ENCODE results near the gene MTUS2. TPM values are rescaled to one million over a fixed set of nuclear protein-coding genes. Genes with fewer than 3 reads are reported as not detected.
"Not testable (repeated sequence)": the region's sequence is repeated elsewhere in the genome, so short reads cannot be mapped to it uniquely, and the experiment has no call there.

The MTUS2 gene
- total RNA-seq, 1 experiment from 2014 or later, result not detected

DNA sequence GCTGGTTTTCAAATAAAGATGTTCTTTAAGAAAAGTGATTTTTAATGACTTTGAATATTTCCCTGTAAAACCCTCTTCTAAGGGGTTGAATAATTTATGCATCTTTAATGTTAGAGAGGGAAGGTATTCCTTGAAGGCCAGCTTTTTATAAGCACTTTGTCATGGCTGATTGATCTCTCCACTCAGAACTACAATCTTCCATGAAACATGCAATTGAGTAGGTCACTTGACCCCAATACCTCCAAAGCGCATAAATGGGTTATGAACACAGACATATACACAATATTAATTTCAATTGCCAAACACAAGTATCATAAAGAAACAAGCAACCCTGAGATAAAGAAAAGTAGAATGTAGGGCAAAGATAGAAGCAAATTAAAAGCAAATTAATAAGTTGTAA, 359.9 kb downstream of the MTUS2 start:
- Histone ChIP-seq H3K9me3 (no peaks in the 10 kb centered on the region), H3K36me3 (no peaks in the 10 kb centered on the region)

DNA sequence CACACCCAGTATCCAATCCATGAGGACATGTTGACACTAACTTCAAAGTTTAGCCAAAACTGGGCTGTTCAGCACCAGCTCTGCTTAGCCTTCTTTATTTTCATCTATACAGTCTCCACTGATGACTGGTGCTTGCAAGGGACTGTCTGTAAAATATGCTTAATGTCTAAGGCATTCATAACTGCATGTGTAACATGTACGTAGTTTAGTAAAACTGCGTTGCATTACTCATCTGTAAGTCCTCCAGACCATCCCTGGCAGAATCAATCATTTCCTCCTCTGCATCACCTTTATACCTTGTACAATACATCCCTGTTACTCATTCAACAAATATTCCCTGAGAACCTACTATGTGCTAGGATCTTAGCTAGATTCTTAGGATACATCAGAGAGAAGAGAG, 362.1 kb downstream of the MTUS2 start:
- no peak overlapping the region for H3K4me3 ChIP-seq
- no peaks in the 10 kb centered on the region for H3K27me3 ChIP-seq
- no peaks in the 10 kb centered on the region for H3K36me3 ChIP-seq
- no peak for DNase-seq
- H3K9me3 ChIP-seq, result no peaks in the 10 kb centered on the region

More for the DNA sequence above, 359.9 kb downstream of the MTUS2 start:
- Histone ChIP-seq H3K27me3 (no peaks in the 10 kb centered on the region), H3K4me3 (no peak overlapping the region)
- no peak for DNase-seq

DNA sequence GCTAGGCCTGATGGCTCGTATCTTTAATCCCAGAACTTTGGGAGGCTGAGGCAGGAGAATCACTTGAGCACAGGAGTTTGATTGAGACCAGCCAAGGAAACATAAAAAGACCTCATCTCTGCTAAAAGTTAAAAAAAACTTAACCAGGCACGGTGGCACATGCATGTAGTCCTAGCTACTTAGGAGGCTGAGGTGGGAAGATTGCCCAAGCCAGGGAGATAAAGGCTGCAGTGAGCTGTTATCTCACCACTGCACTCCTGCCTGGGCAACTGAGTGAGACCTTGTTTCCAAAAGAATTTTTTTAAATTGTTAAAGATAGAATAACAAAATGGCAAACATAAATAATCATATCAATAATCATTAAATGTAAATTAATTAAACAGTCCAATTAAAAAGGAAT, 365.8 kb downstream of the MTUS2 start:
- no peaks in the 10 kb centered on the region for H3K27me3 ChIP-seq
- H3K36me3 ChIP-seq, result no peaks in the 10 kb centered on the region
- DNase-seq, result no peak
- no peaks in the 10 kb centered on the region for H3K9me3 ChIP-seq
- H3K4me3 ChIP-seq, result no peak overlapping the region

DNA sequence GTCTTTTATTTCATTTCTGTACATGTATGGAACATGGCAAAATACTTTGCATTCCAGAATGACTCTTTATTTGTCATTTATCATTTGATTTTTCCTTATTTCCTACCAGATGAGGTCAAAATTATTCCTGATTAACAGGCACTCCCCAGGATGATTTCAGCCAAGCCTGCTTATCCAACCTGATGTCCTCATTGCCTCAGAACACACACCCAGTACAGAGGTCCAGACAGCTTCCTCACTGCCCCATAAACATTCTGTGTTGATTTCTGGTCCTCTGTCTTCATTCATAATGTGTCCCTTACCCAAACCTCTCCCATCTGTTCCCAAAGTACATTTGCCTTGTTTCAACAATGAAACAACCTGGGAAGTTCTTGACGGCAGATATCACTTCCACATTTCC, 367.4 kb downstream of the MTUS2 start:
- H3K36me3 ChIP-seq, result no peaks in the 10 kb centered on the region
- no peaks in the 10 kb centered on the region for H3K27me3 ChIP-seq
- no peak for DNase-seq
- H3K4me3 ChIP-seq, result no peak overlapping the region
- H3K9me3 ChIP-seq, result no peaks in the 10 kb centered on the region

DNA sequence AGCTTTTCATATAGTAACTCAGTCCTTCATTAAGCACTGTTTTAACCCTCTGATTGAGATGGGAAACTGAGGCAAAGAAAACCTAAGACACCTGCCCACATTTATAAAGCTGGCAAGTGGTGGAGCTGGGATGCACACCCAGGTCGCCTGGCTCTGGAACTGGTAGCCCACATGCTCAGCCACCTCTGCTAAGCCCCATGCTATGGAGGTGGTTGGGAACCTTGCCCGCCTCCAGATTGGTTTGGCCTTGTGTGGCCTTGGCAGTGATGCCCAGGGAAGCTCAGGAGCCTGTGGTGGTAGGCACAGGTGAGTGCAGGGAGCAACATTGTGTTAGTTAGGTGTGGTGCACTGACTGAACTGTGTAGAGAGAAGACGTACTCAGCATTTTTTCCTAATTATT, 370.2 kb downstream of the MTUS2 start:
- Histone ChIP-seq H3K9me3 (no peaks in the 10 kb centered on the region), H3K27me3 (no peaks in the 10 kb centered on the region), H3K4me3 (no peak overlapping the region), H3K36me3 (no peaks in the 10 kb centered on the region)
- no peak for DNase-seq

DNA sequence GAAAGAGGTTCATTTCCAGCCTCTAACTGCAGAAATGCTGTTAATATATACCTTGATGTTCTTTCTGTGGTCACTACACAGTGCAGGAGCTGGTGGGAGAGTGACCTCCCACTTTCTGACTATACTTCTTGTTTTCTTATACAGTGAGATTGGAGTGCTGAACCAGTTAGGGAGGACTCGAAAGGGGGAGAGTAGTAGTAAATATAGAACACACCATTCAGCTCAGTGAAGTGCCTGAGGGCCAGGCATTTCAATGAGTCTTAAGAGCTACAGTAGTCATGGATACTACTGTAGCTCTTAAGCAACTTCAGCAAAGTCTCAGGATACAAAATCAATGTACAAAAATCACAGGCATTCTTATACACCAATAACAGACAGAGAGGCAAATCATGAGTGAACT, 372.9 kb downstream of the MTUS2 start:
- Histone ChIP-seq H3K4me3 (no peak overlapping the region), H3K27me3 (no peaks in the 10 kb centered on the region), H3K9me3 (no peaks in the 10 kb centered on the region), H3K36me3 (no peaks in the 10 kb centered on the region)
- no peak for DNase-seq

DNA sequence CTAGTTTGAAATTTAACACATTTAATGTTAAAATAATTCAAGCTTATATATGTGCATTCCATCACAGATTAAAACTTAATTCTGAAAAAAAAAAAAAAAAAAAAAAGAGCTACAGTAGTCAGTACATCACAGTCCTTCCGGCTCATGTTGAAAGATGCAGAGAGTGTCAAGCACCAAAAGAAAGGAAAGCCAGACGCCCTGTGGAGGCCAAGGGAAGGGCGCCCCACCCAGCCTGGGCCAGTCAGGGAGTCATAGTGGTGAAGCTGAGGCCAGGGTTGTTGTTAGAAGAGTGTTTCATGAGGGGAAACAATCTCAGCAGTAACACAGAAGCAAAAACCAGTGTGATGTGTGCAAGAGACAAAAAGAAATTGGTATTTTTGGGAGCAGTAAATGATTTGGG, 375.3 kb downstream of the MTUS2 start:
- H3K27me3 ChIP-seq, result no peaks in the 10 kb centered on the region
- no peak overlapping the region for H3K4me3 ChIP-seq
- H3K9me3 ChIP-seq, result no peaks in the 10 kb centered on the region
- H3K36me3 ChIP-seq, result no peaks in the 10 kb centered on the region
- no peak for DNase-seq

DNA sequence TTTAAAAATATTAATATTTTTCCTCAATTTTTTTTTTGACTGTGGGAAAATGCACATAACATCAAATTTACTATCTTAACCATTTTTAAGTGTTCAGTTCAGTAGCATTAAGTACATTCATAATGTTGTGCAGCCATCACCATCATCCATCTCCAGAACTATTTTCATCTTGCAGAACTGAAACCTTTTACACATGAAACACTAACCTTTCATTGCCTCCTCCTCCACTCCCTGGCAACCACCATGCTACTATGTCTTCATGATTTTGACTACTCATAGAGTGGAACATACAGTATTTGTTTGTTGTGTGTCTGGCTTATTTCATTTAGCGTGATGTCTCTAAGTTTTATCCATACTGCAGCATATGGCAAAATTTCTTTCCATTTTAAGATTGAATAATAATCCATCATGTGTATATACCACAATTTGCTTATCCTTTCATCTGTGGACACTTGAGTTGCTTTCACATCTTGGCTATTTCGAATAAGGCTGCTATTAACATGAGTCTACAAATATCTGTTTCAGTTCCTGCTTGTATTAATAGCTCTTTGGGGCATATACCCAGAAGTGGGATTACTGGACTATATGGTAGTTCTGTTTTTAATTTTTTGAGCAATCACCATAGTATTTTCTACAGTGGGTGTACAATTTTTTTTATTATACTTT, 376.4 kb downstream of the MTUS2 start:
- Histone ChIP-seq H3K4me3 (no peak overlapping the region), H3K36me3 (no peaks in the 10 kb centered on the region), H3K27me3 (no peaks in the 10 kb centered on the region), H3K9me3 (no peaks in the 10 kb centered on the region)
- DNase-seq, result no peak

DNA sequence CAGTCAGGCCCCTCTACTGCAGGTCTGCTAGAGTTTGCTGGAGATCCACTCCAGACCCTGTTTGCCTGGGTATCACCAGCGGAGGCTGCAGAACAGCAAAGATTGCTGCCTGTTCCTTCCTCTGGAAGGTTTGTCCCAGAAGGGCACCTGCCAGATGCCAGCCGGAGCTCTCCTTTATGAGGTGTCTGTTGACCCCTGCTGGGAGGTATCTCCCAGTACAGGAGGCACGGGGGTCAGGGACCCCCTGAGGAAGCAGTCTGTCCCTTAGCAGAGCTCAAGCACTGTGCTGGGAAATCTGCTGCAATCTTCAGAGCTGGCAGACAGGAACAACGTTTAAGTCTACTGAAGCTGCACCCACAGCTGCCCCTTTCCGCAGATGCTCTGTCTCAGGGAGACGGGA, 382.6 kb downstream of the MTUS2 start:
- not testable (repeated sequence) for H3K27me3 ChIP-seq, DNase-seq, H3K9me3 ChIP-seq, H3K4me3 ChIP-seq, H3K36me3 ChIP-seq

DNA sequence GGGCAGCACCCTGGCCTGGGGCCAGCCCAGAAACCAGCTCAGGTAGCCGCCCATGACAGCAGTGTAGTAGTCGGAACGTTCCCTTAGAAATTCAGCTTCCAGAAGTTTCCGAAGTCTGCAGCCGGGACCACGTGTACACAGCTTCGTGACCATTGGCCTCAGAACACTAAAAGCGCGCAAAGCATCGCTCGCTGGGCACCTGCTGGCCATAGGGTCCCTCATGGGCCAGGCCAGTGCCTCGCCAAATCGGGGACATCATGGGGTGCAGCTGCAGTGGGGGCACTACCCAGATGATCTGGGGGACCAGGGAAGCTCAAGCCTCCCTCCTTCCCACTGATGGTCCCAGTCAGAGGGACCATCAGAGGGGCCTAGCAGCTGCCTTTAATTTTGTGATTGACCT, 384.5 kb downstream of the MTUS2 start:
- no peak for DNase-seq
- Histone ChIP-seq H3K9me3 (no peaks in the 10 kb centered on the region), H3K4me3 (no peak overlapping the region), H3K36me3 (no peaks in the 10 kb centered on the region), H3K27me3 (no peaks in the 10 kb centered on the region)

DNA sequence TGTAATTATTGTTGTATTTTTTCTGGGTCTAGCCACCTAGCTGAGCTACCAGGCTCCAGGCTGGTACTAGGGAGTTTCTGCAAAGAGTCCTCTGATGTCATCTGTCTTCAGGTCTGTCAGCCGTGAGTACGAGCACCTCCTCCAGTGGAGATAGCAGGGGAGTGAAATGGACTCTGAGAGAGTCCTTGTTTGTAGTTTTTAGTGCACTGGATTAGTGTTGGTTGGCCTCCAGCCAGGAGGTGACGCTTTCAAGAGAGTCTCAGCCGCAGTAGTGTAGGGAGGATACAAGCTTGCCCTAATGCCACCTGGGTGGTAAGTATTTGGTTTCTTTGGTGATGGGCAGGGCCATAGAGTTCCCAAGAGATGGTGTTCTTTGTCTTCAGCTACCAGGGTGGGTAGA, 390.5 kb downstream of the MTUS2 start:
- Histone ChIP-seq H3K27me3 (no peaks in the 10 kb centered on the region), H3K36me3 (no peaks in the 10 kb centered on the region), H3K9me3 (no peaks in the 10 kb centered on the region), H3K4me3 (no peak overlapping the region)
- DNase-seq, result no peak

DNA sequence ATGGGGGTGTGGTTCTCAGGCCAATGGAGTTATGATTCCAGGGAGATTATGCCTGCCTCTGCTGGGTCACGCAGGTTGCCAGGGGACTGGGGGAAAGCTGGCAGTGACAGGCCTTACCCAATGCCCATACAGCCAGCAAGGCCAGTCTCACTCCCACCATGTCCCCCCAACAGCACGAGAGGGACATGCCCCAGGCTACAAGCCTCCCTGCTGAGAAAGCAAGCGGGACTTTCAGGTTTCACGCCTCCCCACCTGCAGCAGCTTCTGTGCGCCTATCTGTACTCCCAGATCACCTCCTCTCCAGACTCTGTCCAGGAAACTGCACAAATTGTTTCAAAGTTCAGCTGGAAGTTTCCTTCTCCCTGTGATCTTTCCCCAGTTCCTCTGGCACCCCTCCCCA, 391.0 kb downstream of the MTUS2 start:
- DNase-seq, H3K4me3 ChIP-seq, H3K36me3 ChIP-seq, H3K9me3 ChIP-seq, H3K27me3 ChIP-seq: not testable (repeated sequence)

DNA sequence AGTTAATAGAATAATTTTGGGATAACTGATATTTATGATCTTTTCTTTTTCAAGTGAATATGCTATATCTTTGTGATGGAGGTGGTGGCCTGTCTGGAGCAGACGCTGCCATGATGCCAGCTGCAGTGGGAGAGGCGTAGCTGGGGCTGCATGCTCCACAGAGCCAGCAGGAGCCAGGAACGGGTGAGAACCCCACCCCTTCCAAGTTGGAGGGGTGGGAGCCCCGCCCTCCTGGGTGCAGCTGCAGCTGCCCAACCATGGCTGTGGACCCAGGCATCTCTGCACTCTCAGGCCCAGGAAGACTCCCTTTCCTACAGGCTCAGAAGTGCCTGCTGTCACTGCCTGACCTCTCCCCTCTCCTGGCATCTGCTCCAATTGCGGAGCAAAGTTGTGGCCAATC, 402.3 kb downstream of the MTUS2 start:
- DNase-seq, result no peak
- Histone ChIP-seq H3K27me3 (no peaks in the 10 kb centered on the region; the same call in 1 of the 2 replicates), H3K36me3 (no peaks in the 10 kb centered on the region), H3K4me3 (no peak overlapping the region), H3K9me3 (no peaks in the 10 kb centered on the region)

DNA sequence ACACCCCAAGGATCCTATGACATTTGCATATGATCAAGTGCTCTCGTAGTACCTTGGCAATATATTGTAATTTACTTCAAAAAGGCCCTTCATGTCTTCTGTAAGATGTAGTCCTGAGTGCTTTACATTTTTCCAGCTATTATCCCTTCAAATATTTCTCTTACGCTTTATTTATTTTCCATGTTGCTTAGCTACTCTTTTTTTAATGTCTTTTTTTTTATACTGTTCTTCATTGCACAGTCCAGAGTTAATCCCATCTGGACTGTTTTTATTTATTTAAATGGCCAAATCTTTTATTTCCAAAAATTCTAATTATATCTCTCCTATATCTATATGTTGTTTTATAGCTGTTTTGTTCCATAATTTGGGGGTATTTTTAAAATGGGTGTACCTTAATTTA, 404.1 kb downstream of the MTUS2 start:
- H3K9me3 ChIP-seq, result no peaks in the 10 kb centered on the region
- no peaks in the 10 kb centered on the region for H3K36me3 ChIP-seq
- H3K4me3 ChIP-seq, result no peak overlapping the region
- no peaks in the 10 kb centered on the region; the same call in 1 of the 2 replicates for H3K27me3 ChIP-seq
- DNase-seq, result no peak

DNA sequence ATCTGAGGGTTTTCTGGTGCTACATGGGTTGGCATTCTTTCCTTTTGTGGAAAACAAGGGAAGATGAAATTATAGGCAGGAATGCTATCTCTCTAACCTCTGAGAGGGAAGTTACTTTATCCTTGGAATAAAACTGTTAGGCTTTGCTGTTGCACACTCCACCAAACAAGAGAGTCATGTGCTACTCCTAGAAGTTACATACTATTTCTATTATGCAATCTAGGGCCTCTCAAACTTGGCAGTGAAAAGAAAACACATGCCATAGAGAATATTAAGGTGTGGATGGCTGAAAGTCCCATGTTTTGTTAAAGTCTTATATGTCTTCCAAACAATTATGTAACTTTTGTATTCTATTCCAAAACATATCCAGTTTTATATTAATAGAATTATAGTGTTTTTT, 407.4 kb downstream of the MTUS2 start:
- Histone ChIP-seq H3K27me3 (no peaks in the 10 kb centered on the region; the same call in 1 of the 2 replicates), H3K9me3 (no peaks in the 10 kb centered on the region), H3K4me3 (no peak overlapping the region), H3K36me3 (no peaks in the 10 kb centered on the region)
- no peak for DNase-seq

DNA sequence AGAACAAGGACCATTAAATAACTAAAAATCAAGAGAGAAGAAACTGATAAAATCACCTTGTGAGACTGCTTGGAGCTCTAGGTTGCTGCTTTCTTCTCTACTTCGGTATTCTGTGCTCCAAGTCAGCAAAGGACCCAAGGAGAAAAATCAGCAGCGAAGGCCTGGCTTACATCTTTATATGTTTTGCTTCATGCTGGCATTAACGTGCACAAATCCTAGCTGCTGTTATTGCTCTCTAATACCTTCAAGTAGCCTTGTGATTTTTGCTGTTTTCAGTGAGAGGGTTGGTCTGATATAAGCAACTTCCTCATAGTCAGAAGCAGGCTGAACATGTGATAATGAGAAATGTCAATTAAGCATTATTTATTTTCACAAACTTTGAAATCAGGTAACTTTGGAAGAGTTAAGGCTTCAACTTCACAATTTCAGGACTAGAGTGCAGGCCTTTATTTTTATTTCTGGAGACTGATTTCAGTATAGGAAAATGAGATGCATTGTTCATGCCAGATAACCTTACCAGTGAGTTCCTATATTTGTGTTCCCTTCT, 410.2 kb downstream of the MTUS2 start:
- Histone ChIP-seq H3K36me3 (no peaks in the 10 kb centered on the region), H3K9me3 (no peaks in the 10 kb centered on the region), H3K27me3 (no peaks in the 10 kb centered on the region; the same call in 1 of the 2 replicates), H3K4me3 (no peak overlapping the region)
- DNase-seq, result no peak

DNA sequence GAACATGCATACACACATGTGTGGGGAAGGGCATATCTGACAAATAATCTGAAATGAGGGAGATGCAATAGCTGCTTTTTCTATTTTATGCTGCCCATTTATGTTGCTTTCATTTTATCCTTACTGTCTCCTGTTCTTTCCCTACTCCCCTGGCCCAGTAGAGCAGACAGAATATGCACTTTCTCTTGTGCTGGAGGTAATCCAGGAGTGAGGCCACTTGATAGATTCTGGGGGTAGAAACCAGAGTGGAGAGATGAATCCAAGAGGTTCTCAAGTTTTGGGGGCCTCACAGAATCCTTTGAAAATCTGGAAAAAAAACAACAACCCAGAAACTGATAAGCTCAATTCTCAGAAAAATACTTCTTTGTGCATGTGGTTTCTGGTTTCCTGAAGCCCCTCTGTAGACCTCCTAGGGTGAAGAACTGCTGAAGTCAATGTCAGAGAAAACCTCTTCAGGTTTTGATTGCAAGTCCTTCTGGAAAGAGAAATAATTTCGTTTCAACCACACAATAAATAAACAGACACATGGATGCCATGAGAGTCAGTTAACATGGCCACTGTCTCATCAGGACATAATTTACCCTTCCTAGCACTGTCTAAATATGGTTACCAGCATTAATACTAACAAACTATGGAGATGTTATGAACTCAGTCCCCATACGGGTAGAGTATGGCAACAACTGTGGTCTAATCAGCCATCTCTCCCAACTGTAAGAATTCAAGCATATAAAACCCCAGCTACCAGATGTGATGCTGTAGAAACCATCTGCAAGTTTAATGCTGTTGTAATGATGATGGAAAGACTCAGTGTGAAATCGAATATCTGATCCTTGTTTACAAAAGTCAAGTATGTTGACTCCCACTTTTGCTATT, 419.8 kb downstream of the MTUS2 start:
- no peak for DNase-seq
- no peaks in the 10 kb centered on the region for H3K9me3 ChIP-seq
- H3K4me3 ChIP-seq, result no peak overlapping the region
- no peaks in the 10 kb centered on the region for H3K36me3 ChIP-seq
- peaks cover 2% of the 10 kb centered on the region for H3K27me3 ChIP-seq

Measured in MG63 (cell line).